HEK293T (cell line): Measurements from ENCODE around the gene SLC9A9.

Experiments
- BHLHE40 ChIP-seq: fragments of 450-650 bp; IDR thresholded peaks from 2 replicates; pipeline ENCODE4 v1.6.1; 2016; ENCODE audit warnings: mild to moderate bottlenecking, moderate library complexity, borderline replicate concordance
- ELF4 ChIP-seq: fragments of 450-650 bp; IDR thresholded peaks from 2 replicates; pipeline ENCODE4 v1.6.1; 2017; ENCODE audit warnings: antibody characterized with exemption
- FOXA1 ChIP-seq: fragments of 450-650 bp; IDR thresholded peaks from 2 replicates; pipeline ENCODE4 v1.6.1; 2016; ENCODE audit warnings: mild to moderate bottlenecking
- FOXM1 ChIP-seq: fragments of 450-650 bp; IDR thresholded peaks from 2 replicates; pipeline ENCODE4 v1.6.1; 2017; ENCODE audit warnings: mild to moderate bottlenecking, borderline replicate concordance
- LEF1 ChIP-seq: fragments of 450-650 bp; IDR thresholded peaks from 2 replicates; pipeline ENCODE4 v1.6.1; 2017; ENCODE audit warnings: mild to moderate bottlenecking, borderline replicate concordance
- NFRKB ChIP-seq: fragments of 450-650 bp; IDR thresholded peaks from 2 replicates; pipeline ENCODE4 v1.6.1; 2016; ENCODE audit warnings: mild to moderate bottlenecking, moderate library complexity
- PKNOX1 ChIP-seq: fragments of 450-650 bp; IDR thresholded peaks from 2 replicates; pipeline ENCODE4 v1.6.1; 2016
- ZNF384 ChIP-seq: fragments of 450-650 bp; IDR thresholded peaks from 2 replicates; pipeline ENCODE4 v1.6.1; 2016

- TF ChIP-seq FOXM1 = no peak
- no peak for TF ChIP-seq PKNOX1
- no peak for TF ChIP-seq BHLHE40
- no peak for TF ChIP-seq FOXA1
- no peak for TF ChIP-seq ZNF384
- no peak for TF ChIP-seq ELF4
- TF ChIP-seq LEF1 = no peak
- TF ChIP-seq NFRKB = no peak
These were observed 496.9 kb downstream of the SLC9A9 start for GRCh38 chr3:143351354-143351753.
